ENCODE results near the gene TGFBRAP1. TPM values are rescaled to one million over a fixed set of nuclear protein-coding genes. Genes with fewer than 3 reads are reported as not detected.

The TGFBRAP1 gene
- total and polyA plus RNA-seq, 9 donors: 7.2 to 19.1 (median 16.4) TPM

DNA sequence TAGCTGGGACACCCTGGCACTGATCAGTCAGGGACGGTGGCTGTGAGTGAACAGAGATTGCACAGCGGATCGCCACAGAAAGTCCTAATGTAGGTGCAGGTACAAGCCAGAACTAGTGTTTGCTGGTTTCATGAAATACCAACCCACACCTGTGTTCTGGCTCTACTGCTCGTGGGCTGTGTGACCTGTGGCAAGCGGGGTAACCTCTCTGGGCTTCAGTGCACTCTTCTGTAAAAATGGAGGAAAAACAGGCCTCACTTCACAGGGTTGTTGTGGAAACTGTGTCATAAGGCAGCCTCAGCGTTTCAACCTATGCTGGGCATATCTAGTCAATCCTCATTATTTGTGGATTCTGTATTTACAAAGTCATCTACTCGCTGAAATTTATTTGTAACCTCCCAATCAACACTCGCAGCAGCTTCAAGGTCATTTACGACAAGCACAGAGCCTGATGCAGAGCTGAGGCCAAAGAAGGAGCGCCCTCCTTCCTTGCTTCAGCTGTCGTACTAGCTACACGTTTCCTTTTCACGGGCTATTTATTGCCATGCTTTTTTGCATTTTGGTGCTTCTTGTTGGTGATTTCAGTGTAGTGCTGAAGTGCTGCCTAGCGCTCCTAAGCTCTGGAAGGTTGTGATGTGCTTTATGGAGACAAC, 58.0 kb downstream of the TGFBRAP1 start:
- intact Hi-C loops (cut with DNase I): no loop called here
- H3K27ac ChIP-seq: no peak overlapping the region

DNA sequence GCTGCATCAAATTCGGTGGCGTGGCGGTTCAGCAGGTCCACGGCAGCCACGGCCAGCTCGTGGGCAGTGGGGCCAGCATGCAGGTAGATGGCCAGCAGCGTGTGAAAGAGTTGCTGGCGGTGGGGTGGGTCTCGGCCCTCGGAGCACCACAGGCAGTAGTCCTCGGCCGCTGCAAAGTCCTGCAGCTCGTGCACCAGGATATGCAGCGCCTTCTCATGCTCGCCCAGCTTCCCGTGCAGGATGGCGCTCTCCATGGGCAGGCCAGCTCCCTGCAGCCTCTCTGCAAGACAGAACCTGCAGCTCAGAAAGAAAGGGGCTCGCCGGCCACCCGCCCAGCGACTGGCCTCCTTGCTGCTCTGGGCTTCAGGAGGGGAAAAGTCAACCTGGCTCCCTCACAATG, 60.1 kb downstream of the TGFBRAP1 start:
- Histone ChIP-seq H3K27me3 (no peaks in the 10 kb centered on the region), H3K27ac (no peak overlapping the region), H3K36me3 (no peaks in the 10 kb centered on the region), H3K4me3 (no peak overlapping the region), H3K4me1 (ENCODE audit: insufficient read depth) (no peaks in the 10 kb centered on the region), H3K9me3 (no peaks in the 10 kb centered on the region)
- no peak for DNase-seq
- 93 to 98% (median 96%) methylated on average over 19 to 21 of the region's 21 CpGs for WGBS, 3 donors
- intact Hi-C loops (cut with DNase I): no loop called here
- TF ChIP-seq EP300 (IDR thresholded peaks at IDR 0.05): no peak

More for the DNA sequence above, 58.0 kb downstream of the TGFBRAP1 start:
- TF ChIP-seq, protein P1, sequence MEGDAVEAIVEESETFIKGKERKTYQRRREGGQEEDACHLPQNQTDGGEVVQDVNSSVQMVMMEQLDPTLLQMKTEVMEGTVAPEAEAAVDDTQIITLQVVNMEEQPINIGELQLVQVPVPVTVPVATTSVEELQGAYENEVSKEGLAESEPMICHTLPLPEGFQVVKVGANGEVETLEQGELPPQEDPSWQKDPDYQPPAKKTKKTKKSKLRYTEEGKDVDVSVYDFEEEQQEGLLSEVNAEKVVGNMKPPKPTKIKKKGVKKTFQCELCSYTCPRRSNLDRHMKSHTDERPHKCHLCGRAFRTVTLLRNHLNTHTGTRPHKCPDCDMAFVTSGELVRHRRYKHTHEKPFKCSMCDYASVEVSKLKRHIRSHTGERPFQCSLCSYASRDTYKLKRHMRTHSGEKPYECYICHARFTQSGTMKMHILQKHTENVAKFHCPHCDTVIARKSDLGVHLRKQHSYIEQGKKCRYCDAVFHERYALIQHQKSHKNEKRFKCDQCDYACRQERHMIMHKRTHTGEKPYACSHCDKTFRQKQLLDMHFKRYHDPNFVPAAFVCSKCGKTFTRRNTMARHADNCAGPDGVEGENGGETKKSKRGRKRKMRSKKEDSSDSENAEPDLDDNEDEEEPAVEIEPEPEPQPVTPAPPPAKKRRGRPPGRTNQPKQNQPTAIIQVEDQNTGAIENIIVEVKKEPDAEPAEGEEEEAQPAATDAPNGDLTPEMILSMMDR (IDR thresholded peaks at IDR 0.05): no peak
- TF ChIP-seq EP300 (IDR thresholded peaks at IDR 0.05): no peak
- TF ChIP-seq POLR2A (IDR thresholded peaks at IDR 0.05): no peak
- no peak for DNase-seq
- H3K27me3 ChIP-seq: no peaks in the 10 kb centered on the region
- H3K9me3 ChIP-seq: no peaks in the 10 kb centered on the region
- no peak overlapping the region for H3K4me3 ChIP-seq
- no peaks in the 10 kb centered on the region for H3K4me1 ChIP-seq (ENCODE audit: insufficient read depth)
- WGBS, 3 donors: 40 to 58% (median 48%) methylated on average over 14 of the region's 14 CpGs
- H3K36me3 ChIP-seq: no peaks in the 10 kb centered on the region

DNA sequence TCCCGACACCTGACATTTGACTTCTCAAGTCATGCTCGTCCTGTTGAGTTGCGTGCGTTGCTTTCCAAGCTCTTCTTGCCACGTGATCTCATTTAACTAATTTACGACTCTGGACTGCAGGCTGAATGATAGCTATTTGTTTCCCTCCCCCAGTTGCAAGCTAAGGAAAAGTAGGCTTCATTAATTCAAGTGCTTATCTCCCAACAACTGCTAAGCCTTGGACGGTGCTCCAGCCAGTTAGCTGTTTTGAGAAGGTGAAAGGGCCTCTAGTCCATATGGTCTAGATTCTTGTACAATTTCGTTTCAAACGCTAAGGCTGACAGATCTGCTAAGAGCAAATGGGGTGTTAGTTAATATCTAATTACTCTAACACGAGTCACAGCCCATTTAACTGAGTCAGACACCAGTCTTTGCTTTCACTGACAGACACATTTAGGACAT, 66.9 kb downstream of the TGFBRAP1 start:
- Histone ChIP-seq H3K4me1 (ENCODE audit: insufficient read depth) (no peaks in the 10 kb centered on the region), H3K27me3 (no peaks in the 10 kb centered on the region), H3K27ac (no peak overlapping the region), H3K4me3 (no peak overlapping the region), H3K9me3 (no peaks in the 10 kb centered on the region), H3K36me3 (no peaks in the 10 kb centered on the region)
- WGBS, 3 donors: 43 to 47% (median 47%) methylated on average over 10 of the region's 10 CpGs
- DNase-seq: no peak
- intact Hi-C loops (cut with DNase I): no loop called here
- TF ChIP-seq, protein P1 (IDR thresholded peaks at IDR 0.05): no peak
- TF ChIP-seq EP300 (IDR thresholded peaks at IDR 0.05) (no peak), POLR2A (IDR thresholded peaks at IDR 0.05) (no peak)

DNA sequence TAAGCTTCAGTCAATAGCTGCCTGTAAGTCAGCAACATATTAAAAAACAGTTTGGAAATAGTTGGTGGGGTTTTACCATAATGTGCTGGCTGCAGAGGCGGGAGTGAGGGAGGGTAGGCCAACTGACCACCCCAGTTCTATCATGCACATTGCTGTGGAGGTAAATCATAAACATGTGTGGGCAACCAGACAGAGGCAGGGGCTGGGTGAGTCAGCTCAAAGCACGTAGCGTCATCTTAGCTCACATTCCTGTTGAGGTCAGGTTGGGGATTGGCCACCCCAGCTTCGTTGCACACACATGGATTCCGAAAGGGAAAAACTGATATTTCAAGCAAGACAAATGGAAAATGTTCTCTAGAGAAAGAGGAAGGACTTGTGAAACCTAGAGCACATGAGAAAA, 68.5 kb downstream of the TGFBRAP1 start:
- Histone ChIP-seq H3K4me3 (no peak overlapping the region), H3K4me1 (ENCODE audit: insufficient read depth) (peaks cover 2% of the 10 kb centered on the region), H3K9me3 (no peaks in the 10 kb centered on the region), H3K27ac (no peak overlapping the region), H3K27me3 (no peaks in the 10 kb centered on the region), H3K36me3 (no peaks in the 10 kb centered on the region)
- no peak for DNase-seq
- intact Hi-C loops (cut with DNase I): no loop called here
- 28 to 37% (median 35%) methylated on average over 5 of the region's 5 CpGs for WGBS, 3 donors
- TF ChIP-seq, protein P1 (IDR thresholded peaks at IDR 0.05): no peak
- TF ChIP-seq EP300 (IDR thresholded peaks at IDR 0.05): no peak
- TF ChIP-seq POLR2A (IDR thresholded peaks at IDR 0.05): no peak

DNA sequence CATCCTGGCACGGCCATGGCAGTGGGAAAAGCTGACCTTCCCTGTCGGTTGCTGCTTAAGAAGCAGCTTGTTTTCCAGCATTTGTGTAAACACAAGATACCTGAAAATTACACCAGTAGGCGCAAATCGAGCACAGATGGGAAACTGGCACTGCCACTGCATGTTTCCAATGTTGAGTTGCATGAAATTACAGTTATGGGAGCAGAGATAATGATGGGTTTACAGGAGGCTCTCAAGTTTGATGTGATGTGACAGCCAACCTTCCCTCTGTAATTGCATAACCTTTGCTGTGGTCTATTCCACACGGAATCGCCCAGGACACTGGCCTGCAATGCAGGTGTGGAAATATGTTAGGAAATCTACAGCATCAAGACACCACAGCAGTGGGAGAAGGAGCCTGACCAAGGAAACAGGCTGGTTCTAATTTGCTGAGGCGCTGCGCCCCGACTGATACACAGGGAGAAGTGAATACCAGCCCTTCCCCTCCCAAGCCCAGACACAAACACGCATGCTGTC, 70.6 kb downstream of the TGFBRAP1 start:
- DNase-seq: no peak
- Histone ChIP-seq H3K36me3 (no peaks in the 10 kb centered on the region), H3K27me3 (no peaks in the 10 kb centered on the region), H3K27ac (no peak overlapping the region), H3K4me3 (no peak overlapping the region), H3K9me3 (no peaks in the 10 kb centered on the region), H3K4me1 (ENCODE audit: insufficient read depth) (peaks cover 4% of the 10 kb centered on the region)
- intact Hi-C loops (cut with DNase I): no loop called here
- no peak for TF ChIP-seq EP300 (IDR thresholded peaks at IDR 0.05)
- no peak for TF ChIP-seq POLR2A (IDR thresholded peaks at IDR 0.05)
- TF ChIP-seq, protein P1 (IDR thresholded peaks at IDR 0.05): no peak
- WGBS, 3 donors: 79 to 86% (median 83%) methylated on average over 10 of the region's 10 CpGs
